Aorta (tissue), 5 donors: ENCODE results near the gene AMY1C. TPM values are rescaled to one million over a fixed set of nuclear protein-coding genes. Genes with fewer than 3 reads are reported as not detected.
"Not testable (repeated sequence)": the region's sequence is repeated elsewhere in the genome, so short reads cannot be mapped to it uniquely, and the experiment has no call there.

ENCODE experiments used
- ATAC-seq: fragments of 200-7000 bp; cut with Tn5 transposase; one replicate; pipeline ENCODE4 v1.9.1; 2022; ENCODE audit warnings: moderate library complexity; ENCODE audit not compliant: low FRiP score
- DNase-seq, 2 donors: peaks; one replicate each; pipeline ENCODE4 v3.0.0-alpha.2; 2020
- H3K27ac ChIP-seq, 2 donors: one replicate each; pipeline ENCODE4 v1.5.1; 2013; ENCODE audit warnings: low read length in 2 of 2, mild to moderate bottlenecking in 2 of 2, moderate library complexity in 2 of 2, control low read depth in 1 of 2, inconsistent platforms in 1 of 2, low read depth in 1 of 2
- H3K27me3 ChIP-seq, 2 donors: one replicate each; pipeline ENCODE4 v1.6.1; 2013; ENCODE audit warnings: control low read depth in 1 of 2, low read length in 1 of 2, mild to moderate bottlenecking in 1 of 2, moderate library complexity in 1 of 2; ENCODE audit not compliant: insufficient read depth in 2 of 2, control insufficient read depth in 1 of 2
- H3K36me3 ChIP-seq, 2 donors: one replicate each; pipeline ENCODE4 v1.6.1; 2013; ENCODE audit warnings: control low read depth in 1 of 2, low read length in 1 of 2, mild to moderate bottlenecking in 1 of 2; ENCODE audit not compliant: insufficient read depth in 2 of 2, control insufficient read depth in 1 of 2
- H3K4me1 ChIP-seq, 2 donors: one replicate each; pipeline ENCODE4 v1.6.1; 2013; ENCODE audit warnings: low read length in 2 of 2, control low read depth in 1 of 2, mild to moderate bottlenecking in 1 of 2, moderate library complexity in 1 of 2; ENCODE audit not compliant: insufficient read depth in 2 of 2, control insufficient read depth in 1 of 2
- H3K4me3 ChIP-seq, 2 donors: one replicate each; pipeline ENCODE4 v1.5.1; 2013; ENCODE audit warnings: low read length in 2 of 2, control low read depth in 1 of 2, mild to moderate bottlenecking in 1 of 2
- H3K9me3 ChIP-seq: one replicate; pipeline ENCODE4 v1.6.1; 2013; ENCODE audit warnings: mild to moderate bottlenecking, low read length; ENCODE audit not compliant: control insufficient read depth
- WGBS, 2 donors: extraction: QIAGEN DNeasy Blood & Tissue Kit; methylation state at CpG; one replicate each; pipeline ENCODE4 v1.1.7; 2013; 5-methylcytosine and 5-hydroxymethylcytosine counted together
- intact Hi-C, 2 donors: fragments of 100-400 bp; cut with DNase I; formaldehyde crosslinking; loops; one replicate each; pipeline versions ENCODE4 v1.14.2 to v1.15.0; 2022
- polyA plus RNA-seq, 2 donors: library from polyadenylated mRNA; stranded (reverse); fragments of 200-250 nt; gene quantifications; one replicate each; pipeline ENCODE4 v1.2.3, GENCODE V29; 2013
- total RNA-seq, 2 donors: library from RNA; stranded (reverse); fragmentation: NEBNext Ultra II Directional; extraction: Animal tissue kit (Norgen Biotek cat#: 25700); gene quantifications; one replicate each; pipeline ENCODE4 v1.2.1, GENCODE V29; 2021
- donor health status: healthy with polysubstance abuse.
- donor health status: Bipolar disorder and iron deficiency.
- donor health status: DM: no; HTN: no; CAD: no.
- donor health status: DM: no; HTN: no; CAD: no.
- donor health status: DM: yes; HTN: yes; CAD: no.

Gene AMY1C
- total and polyA plus RNA-seq, 4 donors = not detected

DNA sequence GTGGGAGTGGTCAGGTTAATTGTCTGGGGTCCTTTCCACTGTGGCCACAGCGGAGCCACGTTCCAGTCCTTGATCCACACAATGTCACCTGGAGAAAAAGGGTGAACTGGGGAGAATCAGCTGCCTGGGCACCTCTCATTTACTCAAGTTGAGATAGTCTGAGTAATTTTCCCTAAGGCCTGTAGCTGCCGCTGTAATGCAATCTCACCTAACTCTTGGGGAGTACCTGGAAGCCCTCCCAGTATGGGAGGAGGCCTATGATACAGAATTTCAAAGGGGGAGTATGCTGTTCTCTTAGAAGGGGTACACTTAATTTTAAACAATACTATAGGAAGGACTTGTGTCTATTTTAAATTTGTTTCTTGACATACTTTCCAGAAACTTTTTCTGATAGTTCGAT lies 5.2 kb upstream of the AMY1C start:
- H3K4me3 ChIP-seq, H3K27me3 ChIP-seq, DNase-seq, intact Hi-C loops, H3K36me3 ChIP-seq, H3K4me1 ChIP-seq, ATAC-seq, H3K27ac ChIP-seq, H3K9me3 ChIP-seq: not testable (repeated sequence)
- no CpG with 5 or more reads among the region's 4 CpGs for WGBS, 2 donors

DNA sequence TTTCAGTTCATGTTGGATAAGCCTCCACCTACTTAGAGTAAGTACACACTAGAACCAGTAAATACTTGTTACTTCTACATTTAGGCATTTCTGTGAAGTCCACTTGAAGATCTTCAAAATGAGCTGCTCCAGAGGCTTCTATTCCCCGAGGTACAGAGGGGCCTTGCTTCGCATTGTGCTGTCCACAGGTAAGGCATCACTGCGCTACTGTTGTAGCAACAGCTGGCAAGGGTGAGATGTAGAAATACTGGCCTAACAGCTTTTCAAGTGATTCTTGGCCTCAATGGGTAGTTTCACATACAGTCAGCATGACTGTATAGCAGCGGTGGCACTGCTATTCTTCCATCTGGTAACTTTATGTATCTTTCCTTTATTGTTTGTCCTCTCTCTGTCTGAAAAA lies 4.7 kb upstream of the AMY1C start:
- H3K4me3 ChIP-seq, H3K9me3 ChIP-seq, DNase-seq, H3K4me1 ChIP-seq, H3K27me3 ChIP-seq, intact Hi-C loops, ATAC-seq, H3K36me3 ChIP-seq, H3K27ac ChIP-seq: not testable (repeated sequence)
- no CpG with 5 or more reads among the region's 4 CpGs for WGBS, 2 donors

DNA sequence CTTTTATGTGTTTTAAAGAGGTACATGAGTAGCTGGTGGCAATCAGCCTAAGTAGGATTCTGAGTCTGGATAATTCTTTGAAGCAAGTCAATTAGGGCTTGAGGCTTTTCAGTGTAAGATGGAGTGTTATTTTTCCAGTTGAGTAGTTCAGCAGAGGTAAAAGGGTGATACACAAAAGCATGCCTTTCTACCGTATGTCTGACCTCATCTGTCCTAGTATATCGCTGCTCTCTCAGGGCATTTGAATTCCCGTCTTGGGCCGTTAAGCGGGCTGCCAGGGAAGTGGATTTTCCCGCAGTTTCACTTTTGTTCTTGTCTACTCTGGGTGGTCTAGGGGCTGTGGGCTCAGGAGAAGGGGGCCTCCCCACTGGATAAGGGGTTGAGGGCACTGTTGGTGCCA lies 1.4 kb upstream of the AMY1C start:
- H3K27me3 ChIP-seq, H3K4me1 ChIP-seq, H3K27ac ChIP-seq, H3K9me3 ChIP-seq, DNase-seq, intact Hi-C loops, H3K4me3 ChIP-seq, H3K36me3 ChIP-seq: not testable (repeated sequence)
- ATAC-seq = peak; percentile 9
- no CpG with 5 or more reads among the region's 6 CpGs for WGBS, 2 donors

DNA sequence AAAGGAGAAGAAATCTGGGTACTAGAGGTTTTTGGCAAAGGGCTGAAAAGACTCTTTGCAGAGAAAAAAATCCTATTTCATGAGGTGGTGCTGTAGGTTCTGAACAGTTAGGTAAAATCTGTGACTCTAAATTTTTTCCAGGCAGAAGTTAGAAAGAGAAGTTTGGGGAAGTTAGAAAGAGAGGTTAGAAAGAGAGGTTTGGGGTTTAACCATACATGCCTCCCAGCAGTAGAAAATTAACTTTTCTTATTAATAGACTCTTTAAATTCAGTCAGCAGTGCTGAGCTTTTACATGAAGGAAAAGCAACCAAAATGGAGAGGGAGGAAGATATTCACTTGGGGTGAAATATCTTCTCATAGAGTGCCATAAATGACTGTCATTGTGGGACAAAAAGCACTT lies 12.2 kb downstream of the AMY1C start:
- ATAC-seq (no peak), DNase-seq (no peak)
- Histone ChIP-seq H3K27ac (no peak overlapping the region), H3K27me3 (no peaks in the 10 kb centered on the region), H3K36me3 (no peaks in the 10 kb centered on the region), H3K4me1 (no peaks in the 10 kb centered on the region), H3K4me3 (no peak overlapping the region), H3K9me3 (peaks cover 1% of the 10 kb centered on the region)
- intact Hi-C loops = no loop called here

DNA sequence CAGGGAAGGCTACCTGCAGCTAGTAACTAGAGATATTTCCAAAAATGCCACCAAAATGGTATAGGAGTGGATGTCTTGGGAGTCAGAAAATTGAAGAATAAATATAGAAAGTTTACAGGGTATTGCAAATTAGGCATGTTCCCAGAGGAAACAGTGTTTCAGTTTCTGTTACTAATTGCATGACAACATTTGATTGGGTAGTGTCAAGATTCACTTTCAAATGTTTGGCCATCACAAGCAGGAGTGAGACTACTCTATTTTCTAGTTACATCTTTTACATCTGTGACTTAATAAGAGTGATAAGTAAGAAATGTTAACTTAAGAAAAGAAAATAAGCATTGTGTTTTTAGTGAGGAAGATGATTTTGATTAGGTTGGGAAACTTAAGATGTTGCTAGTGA lies 30.2 kb downstream of the AMY1C start:
- ATAC-seq (no peak), DNase-seq (no peak)
- H3K27me3 ChIP-seq = no peaks in the 10 kb centered on the region
- H3K4me1 ChIP-seq = no peaks in the 10 kb centered on the region
- H3K4me3 ChIP-seq = no peak overlapping the region
- no peaks in the 10 kb centered on the region for H3K9me3 ChIP-seq
- intact Hi-C loops = no loop called here
- H3K27ac ChIP-seq = no peak overlapping the region
- no peaks in the 10 kb centered on the region for H3K36me3 ChIP-seq

DNA sequence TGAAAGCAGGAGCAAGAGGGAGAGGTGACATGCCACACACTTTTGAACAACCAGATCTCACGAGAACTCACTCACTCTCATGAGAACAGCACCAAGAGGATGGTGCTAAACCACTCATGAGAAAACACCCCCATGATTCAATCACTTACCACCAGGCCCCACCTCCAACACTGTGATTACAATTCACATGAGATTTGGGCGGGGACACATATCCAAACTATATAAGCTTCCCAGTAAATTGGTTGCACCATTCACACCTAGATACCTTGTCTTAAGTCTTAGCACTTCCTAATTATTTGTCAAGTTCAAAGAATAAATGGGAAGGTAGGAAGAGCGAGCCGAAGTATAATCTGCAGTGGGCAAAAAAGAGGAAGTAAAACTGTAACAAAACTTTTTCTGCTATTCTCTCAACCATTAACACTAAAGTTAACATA lies 34.3 kb downstream of the AMY1C start:
- intact Hi-C loops = no loop called here
- 55 to 57% methylated on average over 4 of the region's 4 CpGs for WGBS, 2 donors

DNA sequence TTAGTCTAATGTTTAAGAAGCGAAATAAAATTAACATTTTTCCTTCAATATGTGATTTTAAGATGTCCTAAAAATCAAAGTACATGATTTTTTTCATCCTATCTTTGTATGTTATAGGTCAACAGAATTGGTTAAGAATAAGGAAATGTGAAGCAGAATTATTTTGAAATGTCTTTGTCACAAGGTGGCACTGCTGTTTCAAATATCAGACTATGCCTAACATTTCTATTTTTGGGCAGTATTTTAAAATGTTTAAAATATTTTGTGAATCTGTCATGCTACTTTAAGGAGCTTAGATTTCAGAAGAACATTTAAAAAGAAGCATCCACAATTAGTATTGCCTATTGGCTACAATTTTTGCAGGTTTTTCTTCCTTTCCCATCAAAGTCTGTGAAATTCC lies 38.7 kb downstream of the AMY1C start:
- Histone ChIP-seq H3K4me3 (no peak overlapping the region), H3K9me3 (no peaks in the 10 kb centered on the region), H3K27ac (no peak overlapping the region), H3K27me3 (no peaks in the 10 kb centered on the region), H3K4me1 (no peaks in the 10 kb centered on the region), H3K36me3 (no peaks in the 10 kb centered on the region)
- DNase-seq (no peak), ATAC-seq (no peak)
- WGBS, 2 donors = 23 to 31% methylated on average over 1 of the region's 1 CpG
- intact Hi-C loops = no loop called here

More for the DNA sequence above, 34.3 kb downstream of the AMY1C start:
- no peaks in the 10 kb centered on the region for H3K4me1 ChIP-seq
- H3K36me3 ChIP-seq = no peaks in the 10 kb centered on the region
- H3K27ac ChIP-seq = no peak overlapping the region
- DNase-seq (no peak), ATAC-seq (no peak)
- H3K4me3 ChIP-seq = no peak overlapping the region
- H3K27me3 ChIP-seq = no peaks in the 10 kb centered on the region
- H3K9me3 ChIP-seq = no peaks in the 10 kb centered on the region

DNA sequence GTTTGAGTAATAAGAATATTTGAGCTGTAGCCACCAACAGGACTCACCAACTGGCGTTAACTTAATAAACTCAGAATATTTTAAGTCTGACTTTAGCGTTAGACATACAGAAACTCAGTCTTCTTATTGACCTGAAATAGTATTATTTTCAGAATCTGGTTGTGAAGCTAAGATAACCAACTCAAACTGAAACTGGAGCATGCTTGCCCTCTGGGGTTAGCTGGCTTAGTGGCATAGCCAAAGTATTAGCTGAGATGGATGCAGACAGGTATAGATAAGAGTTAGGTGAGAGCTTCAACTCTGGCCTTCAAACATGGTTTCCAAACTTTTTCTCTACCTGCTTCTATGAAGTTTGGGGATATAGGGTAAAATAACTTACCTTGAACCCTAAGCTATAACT lies 40.5 kb downstream of the AMY1C start:
- WGBS, 2 donors = 53 to 59% methylated on average over 2 of the region's 2 CpGs
- Histone ChIP-seq H3K36me3 (no peaks in the 10 kb centered on the region), H3K4me3 (no peak overlapping the region), H3K4me1 (no peaks in the 10 kb centered on the region), H3K27me3 (no peaks in the 10 kb centered on the region), H3K27ac (no peak overlapping the region), H3K9me3 (no peaks in the 10 kb centered on the region)
- intact Hi-C loops = no loop called here
- DNase-seq (no peak), ATAC-seq (no peak)
